HG03060 (cell line): ENCODE data around the gene OR2W1.
A peak's percentile ranks its signal among the peaks of the same experiment; 100 is the strongest.

Source experiments
- ATAC-seq: cut with Tn5 transposase; IDR thresholded peaks from one replicate; pipeline ENCODE4 v1.9.1; 2021; ENCODE audit warnings: low read depth, moderate number of reproducible peaks; ENCODE audit not compliant: unreplicated experiment

OR2W1 gene

DNA sequence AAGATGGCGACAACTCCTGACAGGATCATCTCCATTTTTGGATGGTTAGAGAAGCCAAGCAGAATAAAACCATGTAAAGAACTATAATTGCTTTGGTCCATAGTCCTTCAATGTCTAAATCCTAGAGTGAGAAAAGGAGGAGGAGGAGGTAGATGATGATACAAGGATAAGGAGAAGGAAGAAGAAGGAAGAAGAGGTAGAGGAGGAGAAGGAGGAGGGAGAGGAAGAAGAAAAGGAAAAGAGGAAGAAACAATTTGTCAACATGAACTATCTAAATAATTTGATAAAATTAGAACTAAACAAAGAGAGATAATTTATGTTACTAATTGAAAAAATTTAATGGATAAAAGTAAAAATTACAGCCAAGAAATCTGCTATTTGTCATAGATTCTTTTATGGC is at the start of gene OR2W1:
TSS of gene OR2W1 (minus strand) at position 101 of the 400 bp plus-strand sequence. CDS start at position 101, 0 bp downstream.
- no peak for ATAC-seq

DNA sequence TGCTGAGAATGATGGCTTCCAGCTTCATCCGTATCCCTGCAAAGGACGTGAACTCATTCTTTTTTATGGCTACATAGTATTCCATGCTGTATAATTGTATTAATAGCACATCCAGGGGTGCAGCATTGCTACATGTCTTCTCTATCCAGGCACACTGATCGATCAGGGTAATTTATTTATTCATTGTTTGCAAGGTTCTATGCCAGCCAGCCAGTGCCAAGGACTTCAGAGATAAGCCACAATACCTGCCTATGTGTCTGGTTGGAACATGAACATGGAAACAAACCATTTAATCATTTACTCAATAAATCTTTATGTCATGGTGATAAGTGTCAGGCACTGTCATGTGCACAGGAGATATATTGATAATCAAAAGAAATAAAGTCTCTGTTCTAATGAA is 48.0 kb upstream of the OR2W1 start:
- ATAC-seq, result no peak

DNA sequence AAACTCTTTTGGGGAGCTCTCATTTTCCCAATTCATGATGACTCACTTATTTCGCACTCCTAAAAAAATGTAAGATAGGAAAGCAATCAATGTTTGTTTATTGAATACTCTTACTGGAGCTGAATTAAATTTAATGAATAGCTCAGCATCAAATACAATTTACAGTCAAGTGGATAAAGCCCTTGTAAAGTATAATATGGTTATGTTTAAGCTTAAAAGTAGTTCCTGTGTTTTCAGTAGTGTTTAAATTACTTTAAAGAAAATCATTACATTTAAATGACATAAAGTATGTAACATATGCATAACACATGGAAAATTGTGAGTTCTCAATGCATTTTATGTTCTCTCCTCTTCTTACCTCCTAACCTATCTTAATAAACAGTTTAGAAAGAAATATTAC is 42.2 kb upstream of the OR2W1 start, which contains the start of gene OR2B3:
TSS of gene OR2B3 (minus strand) at position 101 of the 400 bp plus-strand sequence. CDS start at position 36, 65 bp downstream.
- ATAC-seq, result no peak

- no peak for ATAC-seq
Observed at GRCh38 chr6:29082457-29082856, 37.5 kb upstream of the OR2W1 start.

GRCh38 chr6:29081312-29081711 is 36.3 kb upstream of the OR2W1 start:
- ATAC-seq, result no peak

- ATAC-seq, result no peak
Observed at GRCh38 chr6:29079203-29079602, 34.2 kb upstream of the OR2W1 start.

- no peak for ATAC-seq
Observed at GRCh38 chr6:29071831-29072723, 27.1 kb upstream of the OR2W1 start.

DNA sequence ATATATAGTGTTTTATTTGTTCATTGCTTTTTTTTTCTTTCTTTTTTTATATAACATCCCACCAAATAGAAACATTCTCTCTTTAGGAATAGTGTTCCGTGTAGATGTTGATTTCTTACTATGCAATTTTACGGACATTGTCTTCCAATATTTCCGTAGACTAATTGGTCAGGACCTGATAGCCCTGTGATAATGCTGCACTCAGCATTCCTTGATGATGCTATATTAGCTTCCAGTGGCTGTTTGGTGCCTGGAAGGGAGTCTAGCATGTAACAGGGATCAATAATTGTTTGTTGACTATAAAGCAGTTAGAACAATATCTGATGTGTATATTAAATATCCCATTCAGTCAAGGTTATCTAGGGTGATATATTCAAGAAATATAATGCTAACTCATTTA is 6.7 kb upstream of the OR2W1 start:
- ATAC-seq, result no peak

- ATAC-seq, result no peak
Observed at GRCh38 chr6:29035951-29036350, 9.0 kb downstream of the OR2W1 start.

- no peak for ATAC-seq
Observed at GRCh38 chr6:29028821-29029220, 16.2 kb downstream of the OR2W1 start.

DNA sequence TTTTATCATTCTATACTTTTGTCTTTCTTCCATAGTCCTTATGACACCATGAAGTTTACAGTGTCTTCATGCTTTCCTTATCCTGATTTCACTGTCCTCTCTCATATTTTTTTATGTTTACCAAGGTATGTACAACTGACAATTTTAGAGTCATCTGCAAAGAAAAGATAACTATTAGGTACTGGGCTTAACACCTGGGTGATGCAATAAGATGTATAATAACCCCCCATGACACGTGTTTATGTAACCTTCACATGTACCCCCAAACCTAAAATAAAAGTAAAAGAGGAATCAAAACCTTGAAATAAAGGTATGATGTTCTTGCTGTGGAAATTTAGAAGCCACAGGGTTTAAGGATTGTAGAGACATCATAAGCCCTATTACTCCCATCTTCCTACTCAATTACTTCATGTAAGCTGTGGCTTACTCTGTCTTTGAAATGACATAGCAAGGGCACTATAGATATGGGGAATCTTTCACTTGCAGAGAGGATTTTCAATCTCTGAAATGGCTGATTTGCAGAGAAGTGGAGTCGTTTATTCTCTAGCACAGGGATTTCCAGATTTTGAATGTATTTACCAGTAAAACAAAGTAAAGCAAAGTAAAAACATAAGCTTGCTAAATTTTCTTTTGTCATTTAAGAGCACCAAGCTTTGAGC is 18.9 kb downstream of the OR2W1 start:
- ATAC-seq, result no peak

DNA sequence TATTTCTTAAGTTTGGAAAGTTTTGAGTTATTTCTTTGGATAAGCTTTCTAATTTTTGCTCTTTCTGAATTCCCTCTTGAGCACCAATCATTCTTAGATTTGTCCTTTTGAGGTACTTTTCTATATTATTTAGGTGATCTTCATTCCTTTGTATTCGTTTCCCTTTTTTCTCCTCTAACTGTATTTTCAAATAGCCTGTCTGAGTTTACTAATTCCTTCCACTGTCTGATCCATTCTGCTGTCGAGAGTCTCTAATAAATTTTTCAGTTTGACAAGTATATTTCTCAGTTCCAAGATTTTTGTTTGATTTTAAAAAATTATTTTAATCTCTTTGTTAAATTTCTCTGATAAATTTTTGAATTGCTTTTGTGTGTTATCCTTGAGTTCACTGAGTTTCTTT is 23.5 kb downstream of the OR2W1 start:
- no peak for ATAC-seq

- no peak for ATAC-seq
Observed at GRCh38 chr6:29019629-29020028, 25.3 kb downstream of the OR2W1 start.

DNA sequence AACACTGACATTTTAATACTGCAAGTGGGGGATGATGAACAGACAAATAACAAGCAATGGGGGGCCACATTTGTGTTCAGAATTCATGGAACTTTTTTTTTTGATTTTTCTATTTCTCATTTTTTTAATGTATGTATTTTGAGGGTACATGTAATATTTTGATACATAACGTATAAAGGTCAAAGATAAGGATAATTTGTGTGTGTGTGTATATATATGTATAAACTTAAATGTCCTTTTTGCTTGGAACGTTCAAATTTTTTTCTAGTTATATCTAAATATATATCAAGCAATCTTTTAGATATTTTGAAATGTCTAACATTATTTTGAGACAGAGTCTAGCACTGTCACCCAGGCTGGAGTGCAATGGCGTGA is 27.6 kb downstream of the OR2W1 start:
- ATAC-seq, result no peak

GRCh38 chr6:29016559-29017427 is 28.2 kb downstream of the OR2W1 start:
- peak; percentile 56 for ATAC-seq

DNA sequence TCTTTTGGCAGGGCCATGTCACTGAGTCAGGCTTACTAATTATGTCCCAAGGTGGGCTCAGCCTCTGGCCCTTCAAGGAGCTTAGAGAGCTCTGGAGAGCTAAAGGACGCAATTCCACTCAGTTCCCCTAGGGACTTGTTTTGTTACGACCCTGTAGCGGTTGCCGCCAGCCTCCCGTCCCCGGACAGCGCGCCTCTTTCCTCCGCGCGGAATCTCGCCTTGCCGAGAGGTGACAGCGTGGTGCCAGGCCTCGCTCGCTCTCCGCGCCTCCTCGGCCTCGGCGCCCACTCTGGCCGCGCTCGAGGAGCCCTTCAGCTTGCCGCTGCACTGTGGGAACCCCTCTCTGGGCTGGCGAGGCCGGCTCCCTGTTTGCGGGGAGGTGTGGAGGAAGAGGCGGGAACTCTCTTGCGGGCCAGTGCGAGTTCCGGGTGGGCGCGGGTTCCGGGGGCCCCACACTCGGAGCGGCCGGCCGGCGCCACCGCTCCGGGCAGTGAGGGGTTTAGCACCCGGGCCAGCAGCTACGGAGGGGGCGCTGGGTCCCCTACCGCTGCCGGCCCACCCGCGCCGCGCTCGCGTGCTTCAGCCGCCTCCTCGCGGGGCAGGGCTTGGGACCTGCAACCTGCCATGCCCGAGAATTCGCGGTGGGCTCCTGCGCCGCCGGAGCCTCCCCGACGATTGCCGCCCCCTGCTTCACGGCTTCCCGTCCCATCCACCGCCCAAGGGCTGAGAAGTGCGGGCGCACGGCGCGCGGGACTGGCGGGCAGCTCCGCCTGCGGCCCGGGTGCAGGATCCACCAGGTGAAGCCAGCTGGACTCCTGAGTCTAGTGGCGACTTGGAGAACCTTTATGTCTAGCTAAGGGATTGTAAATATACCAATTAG is 30.0 kb downstream of the OR2W1 start:
- ATAC-seq, result no peak

DNA sequence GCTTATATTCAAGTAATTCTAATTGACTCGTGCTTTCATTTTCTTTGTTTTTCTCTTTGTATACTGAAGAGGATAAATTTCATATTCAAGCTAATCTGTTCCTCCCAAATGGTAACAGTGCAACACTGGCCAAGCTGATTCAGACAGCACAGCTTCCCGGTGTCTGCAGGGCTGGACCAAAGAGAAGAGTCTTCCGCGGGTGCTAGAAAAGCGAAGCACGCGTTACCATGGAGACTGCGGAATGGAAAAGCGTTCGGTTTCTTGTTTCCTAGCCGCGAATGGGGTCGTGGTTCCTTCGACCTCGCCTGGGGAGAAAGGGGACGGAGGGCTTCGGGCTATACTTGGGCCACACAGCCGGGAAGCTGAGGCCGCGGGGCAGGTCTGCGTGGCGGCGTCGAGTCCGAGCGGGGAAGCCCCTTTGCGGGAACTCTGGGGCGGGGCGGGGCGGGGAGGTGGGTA is 33.7 kb downstream of the OR2W1 start:
- no peak for ATAC-seq

DNA sequence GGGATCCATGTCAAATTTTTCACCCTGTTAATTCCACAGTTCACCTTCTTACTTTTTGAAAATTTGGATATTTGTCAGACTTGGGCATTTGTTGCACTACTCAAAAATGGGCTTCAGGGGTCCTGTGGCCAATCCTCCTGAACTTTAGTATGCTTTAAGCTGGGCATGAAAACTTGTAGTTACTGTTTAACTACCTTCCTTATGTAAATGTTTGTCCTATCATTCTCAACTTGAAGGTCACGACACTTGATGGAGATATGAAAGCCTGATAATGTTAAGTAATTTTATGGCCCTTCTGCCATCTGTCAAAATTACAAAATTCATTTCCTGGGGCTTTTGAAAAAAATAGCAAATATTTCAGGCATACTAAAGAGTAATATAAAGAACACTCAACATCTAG is 35.6 kb downstream of the OR2W1 start:
- no peak for ATAC-seq

DNA sequence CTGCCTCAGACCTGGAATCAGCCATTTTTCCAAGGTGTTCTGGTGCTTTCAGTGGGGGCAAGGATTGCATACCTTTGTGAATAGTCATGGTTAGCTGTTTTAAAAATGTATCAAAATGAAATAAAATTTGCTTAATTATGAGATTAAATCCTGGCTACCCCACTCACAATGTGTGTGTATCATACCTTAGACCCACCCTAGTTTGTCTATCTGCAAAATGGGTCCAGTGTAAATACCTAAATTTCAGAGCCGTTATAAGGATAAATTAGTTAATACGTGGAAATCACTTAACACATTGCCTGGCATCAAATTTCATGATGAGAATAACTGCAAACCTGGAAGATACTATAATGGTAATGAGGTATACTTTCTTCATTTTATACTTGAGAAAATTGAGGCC is 36.9 kb downstream of the OR2W1 start:
- ATAC-seq, result no peak
